GM21825 (cell line): Measurements from ENCODE around the gene PAQR8.

ENCODE experiments used
- ATAC-seq: cut with Tn5 transposase; IDR thresholded peaks from one replicate; pipeline ENCODE4 v1.9.1; 2021; ENCODE audit warnings: mild to moderate bottlenecking, moderate library complexity; ENCODE audit not compliant: unreplicated experiment

Gene PAQR8

GRCh38 chr6:52457096-52457495, 95.1 kb downstream of the PAQR8 start:
- no peak for ATAC-seq
